DMS153 (cell line): ENCODE results near the gene RAF1.
"Not testable (repeated sequence)": the region's sequence is repeated elsewhere in the genome, so short reads cannot be mapped to it uniquely, and the experiment has no call there.

Source experiments
- DNase-seq: peaks from one replicate; lab custom pipeline; 2025; lab: John Stamatoyannopoulos, UW

Gene RAF1

GRCh38 chr3:12558706-12559105 is 105.2 kb downstream of the RAF1 start:
- DNase-seq: no peak

DNA sequence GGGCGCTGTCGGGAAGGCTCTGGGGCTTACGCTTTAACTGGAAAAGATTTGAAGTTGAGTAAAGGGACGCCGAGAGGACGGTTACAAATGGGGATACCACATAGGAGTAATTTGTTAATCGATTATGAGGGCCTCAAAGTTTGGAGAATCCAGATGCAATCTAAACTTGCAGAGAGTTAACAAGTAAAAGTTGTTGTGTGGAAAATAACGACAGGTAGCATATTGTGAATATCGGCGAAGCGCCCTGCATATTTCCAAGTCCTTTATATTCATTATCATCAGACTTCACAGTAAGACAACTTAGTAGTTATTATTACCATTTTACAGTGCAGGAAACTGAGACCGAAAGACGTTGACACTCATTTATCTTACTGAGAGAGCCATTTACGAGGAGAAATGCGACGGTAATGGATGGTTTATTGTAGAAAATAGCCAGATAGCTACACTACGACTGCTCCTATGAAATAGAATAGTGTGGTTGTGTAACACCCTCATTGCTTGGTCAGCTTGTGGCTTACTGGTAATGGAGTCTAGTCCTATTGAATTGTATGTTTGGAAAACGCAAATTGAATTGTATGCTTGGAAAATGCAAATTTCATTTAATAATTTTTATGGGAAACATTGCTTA is 106.3 kb downstream of the RAF1 start:
- DNase-seq: no peak

DNA sequence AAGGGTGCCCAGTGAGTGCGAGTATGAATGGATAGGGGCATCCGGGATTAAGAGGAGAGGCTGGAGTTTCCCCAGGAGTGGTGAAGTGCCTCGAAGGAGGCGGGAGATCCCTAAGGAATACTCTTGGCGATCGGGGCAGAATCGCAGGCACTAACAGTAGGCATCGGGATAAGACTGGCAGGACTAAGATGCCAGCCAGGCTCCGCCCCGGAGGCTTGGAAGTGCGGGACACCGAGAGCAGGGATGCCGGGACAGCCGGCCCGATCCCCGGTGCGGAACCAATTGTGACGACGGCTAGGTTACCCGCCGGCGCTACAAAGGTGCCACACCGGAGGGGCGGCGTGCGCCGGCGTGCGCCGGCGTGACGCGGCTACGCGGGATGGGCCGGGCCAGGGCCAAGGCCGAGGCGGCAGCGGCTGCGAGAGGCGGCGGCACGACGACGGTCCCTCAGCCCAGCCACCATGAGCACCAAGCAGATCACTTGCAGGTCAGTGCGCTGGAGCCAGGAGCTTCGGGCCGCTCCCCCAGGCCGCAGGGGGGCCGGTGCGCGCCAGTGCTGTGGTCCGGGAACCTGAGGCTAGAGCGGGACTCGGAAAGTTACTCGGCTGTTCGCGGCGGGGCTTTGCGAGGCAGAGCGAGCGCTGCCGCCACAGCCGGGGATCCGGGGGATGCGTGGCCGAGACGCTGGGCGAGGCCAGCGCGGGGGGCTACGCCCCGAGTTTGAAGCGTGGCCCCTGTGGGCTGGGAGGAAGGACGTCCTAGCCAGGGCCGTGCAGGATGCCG is 107.0 kb downstream of the RAF1 start, which contains the start of gene MKRN2:
MKRN2 (plus strand) TSS at position 398 of the 783 bp plus-strand sequence; CDS start at position 462, 64 bp downstream.
- peak; percentile 44 for DNase-seq

DNA sequence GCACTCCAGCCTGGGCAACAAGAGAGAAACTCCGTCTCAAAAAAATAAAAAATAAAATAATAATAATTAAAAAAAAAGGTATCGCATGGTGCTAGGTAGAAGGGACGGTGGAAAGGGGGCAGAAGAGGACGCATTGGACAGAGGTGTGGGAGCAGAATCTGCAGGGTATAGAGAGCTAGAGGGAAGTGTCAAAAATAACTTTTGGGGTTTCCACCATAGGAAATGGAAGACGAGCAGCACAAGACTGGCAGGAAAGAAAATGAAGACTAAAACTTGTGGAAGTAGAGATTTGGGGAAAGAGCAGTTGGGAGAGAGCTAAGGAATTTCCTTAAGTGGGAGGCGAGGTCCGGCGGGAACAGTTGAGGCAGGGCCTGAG is 107.6 kb downstream of the RAF1 start:
- DNase-seq: no peak

- DNase-seq: no peak
These were observed 110.0 kb downstream of the RAF1 start for GRCh38 chr3:12553921-12554391.

DNA sequence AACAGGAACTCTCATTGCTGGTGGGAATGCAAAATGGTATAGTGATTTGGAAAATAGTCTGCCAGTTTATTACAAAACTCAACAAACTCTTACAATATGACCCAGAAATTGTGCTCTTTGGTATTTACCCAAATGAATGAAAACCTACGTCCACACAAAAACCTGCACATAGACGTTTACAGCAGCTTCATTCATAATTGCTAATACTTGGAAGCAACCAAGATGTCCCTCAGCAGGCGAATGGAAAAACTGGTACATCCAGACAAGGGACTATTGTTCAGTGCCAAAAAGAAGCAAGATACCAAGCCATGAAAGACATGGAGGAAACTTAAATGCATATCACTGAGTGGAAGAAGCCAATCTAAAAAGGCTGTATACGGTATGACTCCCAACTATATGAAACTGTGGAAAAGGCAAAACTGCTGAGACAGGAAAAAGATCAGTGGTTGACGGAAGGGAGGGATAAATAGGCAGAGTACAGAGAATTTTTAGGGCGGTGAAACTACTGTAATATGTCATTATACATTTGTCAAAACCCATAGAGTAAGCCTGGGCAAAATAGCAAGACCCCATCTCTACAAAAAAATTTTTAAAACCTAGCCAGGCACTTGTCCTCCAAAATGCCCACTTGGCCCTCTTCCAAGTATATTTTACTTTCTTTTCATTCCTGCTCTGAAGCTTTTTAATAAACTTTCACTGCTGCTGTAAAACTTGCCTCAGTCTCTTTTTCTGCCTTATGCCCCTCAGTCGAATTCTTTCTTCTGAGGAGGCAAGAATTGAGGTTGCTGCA is 113.8 kb downstream of the RAF1 start:
- DNase-seq: no peak

DNA sequence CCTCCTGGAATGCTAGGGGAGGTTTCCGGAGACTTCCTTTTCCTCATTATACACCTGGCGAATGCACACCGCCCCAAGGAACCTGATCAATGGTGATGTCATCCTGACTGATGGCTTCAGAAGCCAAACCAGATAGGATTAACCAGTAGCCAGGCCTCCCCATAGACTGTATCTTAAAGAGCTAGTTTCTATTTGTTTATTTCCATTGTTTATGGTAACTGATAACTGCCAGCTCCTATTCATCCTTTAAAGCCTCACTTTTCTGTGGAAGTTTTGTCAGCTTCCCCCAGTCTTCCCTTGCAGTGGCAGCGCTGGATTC is 118.5 kb downstream of the RAF1 start, which contains the start of gene MKRN2OS:
MKRN2OS (minus strand) TSS at position 27 of the 319 bp plus-strand sequence. CDS start 35 bp downstream, outside the sequence.
- DNase-seq: peak; percentile 34

DNA sequence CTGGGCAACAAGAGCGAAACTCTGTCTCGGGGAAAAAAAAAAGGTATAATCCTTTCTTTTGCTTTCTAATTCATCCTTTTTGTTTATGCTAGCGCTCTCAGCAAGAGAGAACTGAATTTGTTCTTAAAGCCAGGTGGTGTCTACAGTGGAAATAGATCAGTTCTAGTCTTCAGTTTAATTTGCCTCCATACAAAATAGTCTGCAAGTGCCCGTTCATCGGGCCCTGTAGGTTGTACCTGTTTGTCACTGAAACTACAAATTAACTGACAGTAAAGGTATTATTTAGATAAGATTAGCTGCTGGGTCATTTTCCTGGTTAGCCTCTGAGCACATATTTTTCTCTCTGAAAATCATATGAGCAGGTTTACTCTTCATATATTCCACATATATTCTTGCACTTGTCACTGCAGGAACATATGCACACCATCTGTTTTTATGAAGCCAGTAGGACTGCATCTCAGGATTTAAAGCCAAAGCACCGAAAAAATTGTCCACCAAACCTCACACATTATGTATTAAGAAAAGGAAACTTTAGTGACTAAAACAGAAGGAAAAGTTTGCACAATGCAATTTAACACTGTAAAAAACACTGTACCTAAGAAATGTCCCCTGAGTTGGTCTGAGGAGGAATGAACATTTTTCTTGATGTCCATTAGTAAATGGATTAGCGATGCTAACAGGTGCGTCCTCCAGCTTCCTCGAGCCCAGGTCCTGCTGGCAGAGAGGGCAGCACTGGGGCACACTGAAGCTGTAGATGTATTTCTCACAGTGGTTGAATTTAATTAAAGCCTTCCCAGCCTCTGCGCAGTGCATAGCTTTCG is 119.1 kb downstream of the RAF1 start:
- DNase-seq: no peak

DNA sequence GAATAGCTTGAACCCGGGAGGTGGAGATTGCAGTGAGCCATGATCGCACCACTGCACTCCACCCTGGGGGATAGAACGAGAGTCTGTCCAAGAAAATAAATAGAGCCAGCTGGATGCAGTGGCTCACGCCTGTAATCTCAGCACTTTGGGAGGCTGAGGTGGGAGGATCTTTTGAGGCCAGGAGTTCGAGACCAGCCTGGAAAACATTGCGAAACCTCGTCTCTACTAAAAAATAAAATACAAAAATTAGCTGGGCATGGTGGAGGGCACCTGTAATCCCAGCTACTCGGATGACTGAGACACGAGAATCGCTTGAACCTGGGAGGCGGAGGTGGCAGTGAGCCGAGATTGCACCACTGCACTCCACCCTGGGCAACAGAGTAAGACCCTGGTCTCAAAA is 120.4 kb downstream of the RAF1 start:
- DNase-seq: not testable (repeated sequence)

DNA sequence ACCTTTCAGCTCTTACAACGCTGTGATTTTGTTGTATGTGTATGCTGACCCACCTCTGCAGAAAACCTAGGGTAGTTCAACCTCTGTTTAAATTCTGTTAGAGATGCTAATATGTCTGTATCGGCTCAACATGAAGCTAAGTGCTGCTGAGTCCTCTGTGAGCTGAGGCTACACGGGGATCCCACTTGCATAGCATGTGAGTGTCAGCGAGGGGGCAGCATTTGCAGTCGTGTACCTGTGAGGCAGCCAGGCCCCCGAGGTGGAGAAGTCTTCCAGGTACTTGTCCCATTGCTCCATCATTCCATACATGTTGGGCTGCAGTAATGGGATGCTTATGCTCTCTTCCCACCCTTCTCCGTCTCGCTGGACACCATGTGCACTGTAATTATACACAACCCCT is 122.3 kb downstream of the RAF1 start:
- no peak for DNase-seq

GRCh38 chr3:12536423-12536822 is 127.5 kb downstream of the RAF1 start:
- DNase-seq: no peak
